GM12865 (cell line): ENCODE data around the gene ABT1.

Experiments used
- DNase-seq: peaks from one replicate; pipeline ENCODE4 v3.0.0; 2010; ENCODE audit warnings: low read depth
- H3K4me3 ChIP-seq: 2 replicates; pipeline ENCODE4 v1.5.1; 2011; ENCODE audit warnings: mild to moderate bottlenecking, low read depth, low read length, control low read depth
- CTCF ChIP-seq: IDR thresholded peaks from 2 replicates; pipeline ENCODE4 v1.5.1; 2011; ENCODE audit warnings: low read length, control low read depth, low read depth, inconsistent platforms; ENCODE audit not compliant: insufficient read depth; ENCODE audit errors: missing control alignments

Gene ABT1

GRCh38 chr6:26598267-26598666 is 1.5 kb downstream of the ABT1 start:
- TF ChIP-seq CTCF, result no peak
- no peak for DNase-seq
- H3K4me3 ChIP-seq, result peak overlapping the region; percentile 86; the same call in 1 of the 2 replicates

- DNase-seq, result no peak
- H3K4me3 ChIP-seq, result no peak overlapping the region
- no peak for TF ChIP-seq CTCF
Observed at GRCh38 chr6:26599134-26599533, 2.4 kb downstream of the ABT1 start.

GRCh38 chr6:26599591-26599990 is 2.8 kb downstream of the ABT1 start:
- no peak overlapping the region for H3K4me3 ChIP-seq
- no peak for DNase-seq
- TF ChIP-seq CTCF, result no peak

GRCh38 chr6:26600759-26601158 is 4.0 kb downstream of the ABT1 start:
- no peak for DNase-seq
- no peak overlapping the region for H3K4me3 ChIP-seq
- no peak for TF ChIP-seq CTCF

GRCh38 chr6:26602262-26602661 is 5.5 kb downstream of the ABT1 start:
- no peak for DNase-seq
- H3K4me3 ChIP-seq, result no peak overlapping the region
- no peak for TF ChIP-seq CTCF

- no peak for TF ChIP-seq CTCF
- no peak for DNase-seq
- H3K4me3 ChIP-seq, result no peak overlapping the region
Observed at GRCh38 chr6:26604026-26604425, 7.3 kb downstream of the ABT1 start.

- TF ChIP-seq CTCF, result no peak
- H3K4me3 ChIP-seq, result no peak overlapping the region
- no peak for DNase-seq
Observed at GRCh38 chr6:26604797-26605196, 8.0 kb downstream of the ABT1 start.
